Measurements from ENCODE around the gene CPEB3. TPM values are rescaled to one million over a fixed set of nuclear protein-coding genes. Genes with fewer than 3 reads are reported as not detected.

The CPEB3 gene
- total and polyA plus RNA-seq, 4 donors, result 1.1 to 5.1 (median 2.8) TPM

Small RNAs within 50 kb of the gene (small RNA-seq; reads per million reads assigned to genes)
- not detected for gene RF00019 (ENCODE audit: low replicate concordance)
- not detected for gene RF00402 (ENCODE audit: low replicate concordance)
- gene RF00622 (ENCODE audit: low replicate concordance), result not detected
- not detected for gene RNY3P12 (ENCODE audit: low replicate concordance)

Other genes with a start within 250 kb of the CPEB3 start
- gene MARCHF5, start 89 bp upstream of the CPEB3 start, total RNA-seq, result 10 to 100 TPM; 25.1 to 38.1 TPM
- gene MARCHF5, start 89 bp upstream of the CPEB3 start, polyA plus RNA-seq, result 10 to 100 TPM; 10.0 to 20.7 TPM